K562 (cell line): ENCODE measurements around the gene EEF2K. TPM values are rescaled to one million over a fixed set of nuclear protein-coding genes. Genes with fewer than 3 reads are reported as not detected.

Experiments used
- ATAC-seq: fragments of 200-7000 bp; cut with Tn5 transposase; 3 replicates; pipeline ENCODE4 v1.9.1; 2020; ENCODE audit warnings: moderate library complexity
- BruUV-seq: library from RNA; stranded (reverse); fragments of 400-500 nt; replicated peaks from 2 replicates; lab custom pipeline; 2021; lab: Mats Ljungman, UMichigan
- CTCF ChIA-PET: fragments of 300-600 bp; formaldehyde crosslinking; extraction: SDS; loops from one replicate; lab custom pipeline; 2021; ENCODE audit warnings: low intra/inter-chr PET ratio; lab: Yijun Ruan, JAX
- POLR2A ChIA-PET: fragments of 300-600, 350-650 bp; sonication (Branson Sonifier 250); formaldehyde crosslinking; extraction: SDS; loops from one replicate; lab custom pipeline; 2021; ENCODE audit warnings: antibody characterized with exemption, inconsistent platforms; lab: Yijun Ruan, JAX
- DNase-seq, 4 experiments: peaks; one replicate each; pipeline versions ENCODE4 v3.0.0 to v3.0.0-alpha.2; 2011 to 2018; ENCODE audit warnings: low spot score in 3 of 4, mixed read lengths in 3 of 4; ENCODE audit errors: extremely low read depth in 1 of 4
- FAIRE-seq: peaks from 2 replicates; lab custom pipeline; 2011; peaks lifted over from hg19 to GRCh38; lab: Jason Lieb, UNC
- H2AFZ ChIP-seq: 2 replicates; pipeline ENCODE4 v1.6.0; 2011; ENCODE audit warnings: low read depth, low read length, control low read depth, inconsistent platforms
- H3K27ac ChIP-seq: fragments of 200-600 bp; 3 replicates; pipeline ENCODE4 v1.8.0; 2011; ENCODE audit warnings: low read depth, mild to moderate bottlenecking, control low read depth, inconsistent platforms, low read length, moderate library complexity, mixed read lengths; ENCODE audit errors: extremely low read depth
- H3K27me3 ChIP-seq, 2 experiments: fragments of 300-600 bp in 1 of 2; 2 replicates in 1 of 2; 3 replicates in 1 of 2; pipeline versions ENCODE4 v1.6.0 to v1.8.0; 2011; ENCODE audit warnings: inconsistent platforms in 2 of 2, low read length in 2 of 2, mild to moderate bottlenecking in 1 of 2, mixed read lengths in 1 of 2, moderate library complexity in 1 of 2; ENCODE audit not compliant: control insufficient read depth in 2 of 2, insufficient read depth in 2 of 2
- H3K36me3 ChIP-seq: fragments of 300-600 bp; 3 replicates; pipeline ENCODE4 v1.8.0; 2011; ENCODE audit warnings: mild to moderate bottlenecking, low read length, inconsistent platforms; ENCODE audit not compliant: control insufficient read depth, insufficient read depth
- H3K4me1 ChIP-seq, 2 experiments: fragments of 200-600 bp in 1 of 2; replicated peaks in 1 of 2; 2 replicates in 1 of 2; 3 replicates in 1 of 2; pipeline versions ENCODE4 v1.5.1 to v1.8.0; 2011; ENCODE audit warnings: inconsistent platforms in 2 of 2, low read length in 2 of 2, mild to moderate bottlenecking in 1 of 2, mixed read lengths in 1 of 2, moderate library complexity in 1 of 2; ENCODE audit not compliant: control insufficient read depth in 2 of 2, insufficient read depth in 2 of 2
- H3K4me2 ChIP-seq: 2 replicates; pipeline ENCODE4 v1.6.1; 2011; ENCODE audit warnings: low read length, control low read depth, inconsistent platforms, mixed read lengths; ENCODE audit not compliant: insufficient read depth
- H3K4me3 ChIP-seq: fragments of 200-600 bp; sonication (generic), shearing (Covaris generic); 2 replicates; pipeline ENCODE4 v1.5.1; 2016; ENCODE audit warnings: control low read depth, inconsistent platforms
- H3K79me2 ChIP-seq: fragments of 200-600 bp; 3 replicates; pipeline ENCODE4 v1.8.0; 2011; ENCODE audit warnings: low read length, inconsistent platforms; ENCODE audit not compliant: control insufficient read depth, insufficient read depth
- H3K9ac ChIP-seq, 2 experiments: 2 replicates each; pipeline versions ENCODE4 v1.6.0 to v1.6.1; 2011; ENCODE audit warnings: low read depth in 2 of 2, low read length in 2 of 2, control low read depth in 1 of 2, inconsistent platforms in 1 of 2, mild to moderate bottlenecking in 1 of 2, mixed read lengths in 1 of 2; ENCODE audit not compliant: insufficient read depth in 1 of 2
- H3K9me1 ChIP-seq: one replicate; pipeline ENCODE4 v1.6.0; 2011; ENCODE audit warnings: inconsistent platforms, mild to moderate bottlenecking, low read length, moderate library complexity; ENCODE audit not compliant: control insufficient read depth, insufficient read depth
- H3K9me3 ChIP-seq: replicated peaks from 2 replicates; pipeline ENCODE4 v1.5.1; 2011; ENCODE audit warnings: low read depth, low read length, inconsistent platforms; ENCODE audit not compliant: control insufficient read depth, insufficient read depth
- H4K20me1 ChIP-seq: replicated peaks from 2 replicates; pipeline ENCODE4 v1.6.1; 2011; ENCODE audit warnings: low read length, inconsistent platforms, mixed read lengths; ENCODE audit not compliant: control insufficient read depth, insufficient read depth
- HNRNPH1 ChIP-seq: fragments of 200-400 bp; formaldehyde crosslinking; optimal IDR thresholded peaks from 2 replicates; pipeline ENCODE3; 2017; ENCODE audit warnings: low read depth, mild to moderate bottlenecking, low read length, moderate library complexity
- OTX1 ChIP-seq: fragments of 450-650 bp; formaldehyde crosslinking; IDR thresholded peaks from 2 replicates; pipeline ENCODE4 v1.4.0; 2022; ENCODE audit warnings: mild to moderate bottlenecking
- TAF1 ChIP-seq: IDR thresholded peaks from 2 replicates; pipeline ENCODE4 v1.6.1; 2011; ENCODE audit warnings: mild to moderate bottlenecking, low read length, moderate library complexity; ENCODE audit not compliant: insufficient read depth, control insufficient read depth, severe bottlenecking; ENCODE audit errors: extremely low read depth
- ZNF121 ChIP-seq: sonication (generic); formaldehyde crosslinking; conservative IDR thresholded peaks from 2 replicates; pipeline ENCODE4 v1.8.0; 2022; ENCODE audit warnings: missing genetic modification reagents
- WGBS: fragments of 100-300 bp; shearing (Covaris generic); methylation state at CpG from one replicate; pipeline ENCODE4 v1.1.6; 2016; ENCODE audit warnings: low coverage, mixed read lengths; ENCODE audit not compliant: insufficient coverage; ENCODE audit errors: missing lambda C conversion rate; 5-methylcytosine and 5-hydroxymethylcytosine counted together
- in situ Hi-C: fragments of 300-500 bp; cut with MboI; formaldehyde crosslinking; loops from 4 replicates; pipeline ENCODE4 v1.15.0; 2018; ENCODE audit warnings: inconsistent platforms, mixed read lengths
- intact Hi-C: fragments of 100-400 bp; cut with micrococcal nuclease; formaldehyde crosslinking; loops from 2 replicates; pipeline ENCODE4 v1.14.2; 2022
- polyA plus RNA-seq, 8 experiments: library from polyadenylated mRNA; depleted of rRNA in 4 of 8; stranded (reverse) in 5 of 8; unstranded in 3 of 8; fragments of >200 nt; fragmentation: Nextera tagmentation in 2 of 8; fragmentation: Illumina TruSeq in 1 of 8; extraction: Ambion mirVana in 2 of 8; extraction: Trizol in 1 of 8; gene quantifications; 2 replicates each; pipeline versions ENCODE4 v1.2.1 to v1.2.3, GENCODE V29; 2011 to 2014; ENCODE audit warnings: inconsistent platforms in 1 of 8, missing spikeins in 1 of 8
- total RNA-seq, 7 experiments: library from RNA; depleted of rRNA in 6 of 7; stranded (reverse); fragments of >200 nt in 6 of 7; fragmentation: Illumina TruSeq in 2 of 7; extraction: Trizol in 2 of 7; gene quantifications; 2 replicates each; pipeline versions ENCODE4 v1.2.1 to v1.2.3, GENCODE V29; 2011 to 2021; ENCODE audit warnings: low replicate concordance in 1 of 7
- TF ChIP-seq, protein P1 (sequence below): sonication (generic); IDR thresholded peaks from 2 replicates; pipeline ENCODE4 v1.6.1; 2016
- TF ChIP-seq, protein P2 (sequence below): fragments of 450-650 bp; IDR thresholded peaks from 2 replicates; pipeline ENCODE4 v1.6.1; 2016; ENCODE audit warnings: low read depth
- TF ChIP-seq, protein P3 (sequence below): sonication (generic); formaldehyde crosslinking; IDR thresholded peaks from 2 replicates; pipeline ENCODE4 v1.8.0; 2022; ENCODE audit warnings: mild to moderate bottlenecking, missing genetic modification reagents

The EEF2K gene
- total and polyA plus RNA-seq, 9 of the 15 experiments (the other 6 are each of a cell fraction or from before 2014, with no cell fraction given) = 3.0 to 35.2 (median 12.2) TPM

DNA sequence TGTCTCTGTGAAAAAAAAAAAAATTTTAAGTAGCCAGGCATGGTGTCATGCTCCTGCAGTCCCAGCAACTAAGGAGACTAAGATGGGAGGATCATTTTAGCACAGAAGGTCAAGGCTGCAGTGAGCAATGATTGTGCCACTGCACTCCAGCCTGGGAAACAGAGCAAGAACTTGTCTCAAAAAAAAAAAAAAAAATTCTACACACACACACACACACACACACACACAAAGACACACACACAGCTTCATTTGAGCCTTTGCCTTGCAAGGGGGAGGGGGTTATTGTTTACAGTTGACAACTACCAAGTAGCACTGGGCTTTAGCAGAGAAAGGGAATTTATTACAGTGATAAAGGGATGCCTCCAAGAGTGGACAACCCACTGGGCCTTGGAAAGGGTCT, 86.2 kb downstream of the EEF2K start (continued):
- no peak for TF ChIP-seq TAF1

DNA sequence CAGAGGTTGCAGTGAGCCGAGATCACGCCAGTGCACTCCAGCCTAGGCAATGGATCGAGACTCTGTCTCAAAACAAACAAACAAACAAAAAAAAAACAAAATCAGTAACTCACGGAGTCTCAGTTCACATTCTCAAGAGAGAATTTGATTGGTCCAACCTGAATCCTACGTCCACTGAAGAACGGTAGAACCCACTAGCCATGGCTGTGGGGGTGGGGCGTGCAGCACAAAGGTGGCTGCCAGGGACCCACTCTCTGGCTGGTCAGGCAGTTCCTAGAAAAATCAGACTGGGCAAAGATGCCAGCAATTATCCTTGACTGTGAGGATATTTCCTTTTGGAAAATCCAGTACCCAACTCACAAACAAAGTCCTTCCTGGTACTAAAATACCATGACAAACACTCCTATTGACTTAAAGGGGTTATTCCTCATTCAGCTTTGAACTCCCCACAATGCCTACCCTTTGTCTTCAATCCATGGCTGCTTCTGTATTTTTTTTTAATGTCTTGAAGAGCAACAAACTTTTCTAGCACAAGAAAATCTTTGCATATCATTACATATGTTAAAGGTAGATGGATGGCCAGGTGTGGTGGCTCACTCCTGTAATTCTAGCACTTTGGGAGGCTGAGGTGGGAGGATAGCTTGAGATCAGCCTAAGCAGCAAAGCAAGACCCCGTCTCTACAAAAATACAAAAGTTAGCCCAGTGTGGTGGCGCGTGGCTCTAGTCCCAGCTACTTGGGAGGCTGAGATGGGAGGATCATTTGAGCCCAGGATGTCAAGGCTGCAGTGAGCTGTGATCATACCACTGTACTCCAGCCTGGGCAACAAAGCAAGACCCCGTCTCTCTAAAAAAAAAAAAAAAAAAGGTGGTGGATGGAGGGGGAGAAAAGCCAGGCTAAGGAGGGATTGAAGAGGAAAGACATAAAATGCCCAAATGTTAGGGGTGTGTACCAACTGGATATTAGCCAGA, 87.3 kb downstream of the EEF2K start:
- CTCF ChIA-PET = no interaction called here
- TF ChIP-seq ZNF121 (CRISPR knock-in tag) = 0 out of 2 replicates have a peak, but pooled peaks have one; percentile 32
- TF ChIP-seq HNRNPH1 = no peak
- TF ChIP-seq, protein P1, sequence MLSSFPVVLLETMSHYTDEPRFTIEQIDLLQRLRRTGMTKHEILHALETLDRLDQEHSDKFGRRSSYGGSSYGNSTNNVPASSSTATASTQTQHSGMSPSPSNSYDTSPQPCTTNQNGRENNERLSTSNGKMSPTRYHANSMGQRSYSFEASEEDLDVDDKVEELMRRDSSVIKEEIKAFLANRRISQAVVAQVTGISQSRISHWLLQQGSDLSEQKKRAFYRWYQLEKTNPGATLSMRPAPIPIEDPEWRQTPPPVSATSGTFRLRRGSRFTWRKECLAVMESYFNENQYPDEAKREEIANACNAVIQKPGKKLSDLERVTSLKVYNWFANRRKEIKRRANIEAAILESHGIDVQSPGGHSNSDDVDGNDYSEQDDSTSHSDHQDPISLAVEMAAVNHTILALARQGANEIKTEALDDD = no peak
- TF ChIP-seq, protein P2, sequence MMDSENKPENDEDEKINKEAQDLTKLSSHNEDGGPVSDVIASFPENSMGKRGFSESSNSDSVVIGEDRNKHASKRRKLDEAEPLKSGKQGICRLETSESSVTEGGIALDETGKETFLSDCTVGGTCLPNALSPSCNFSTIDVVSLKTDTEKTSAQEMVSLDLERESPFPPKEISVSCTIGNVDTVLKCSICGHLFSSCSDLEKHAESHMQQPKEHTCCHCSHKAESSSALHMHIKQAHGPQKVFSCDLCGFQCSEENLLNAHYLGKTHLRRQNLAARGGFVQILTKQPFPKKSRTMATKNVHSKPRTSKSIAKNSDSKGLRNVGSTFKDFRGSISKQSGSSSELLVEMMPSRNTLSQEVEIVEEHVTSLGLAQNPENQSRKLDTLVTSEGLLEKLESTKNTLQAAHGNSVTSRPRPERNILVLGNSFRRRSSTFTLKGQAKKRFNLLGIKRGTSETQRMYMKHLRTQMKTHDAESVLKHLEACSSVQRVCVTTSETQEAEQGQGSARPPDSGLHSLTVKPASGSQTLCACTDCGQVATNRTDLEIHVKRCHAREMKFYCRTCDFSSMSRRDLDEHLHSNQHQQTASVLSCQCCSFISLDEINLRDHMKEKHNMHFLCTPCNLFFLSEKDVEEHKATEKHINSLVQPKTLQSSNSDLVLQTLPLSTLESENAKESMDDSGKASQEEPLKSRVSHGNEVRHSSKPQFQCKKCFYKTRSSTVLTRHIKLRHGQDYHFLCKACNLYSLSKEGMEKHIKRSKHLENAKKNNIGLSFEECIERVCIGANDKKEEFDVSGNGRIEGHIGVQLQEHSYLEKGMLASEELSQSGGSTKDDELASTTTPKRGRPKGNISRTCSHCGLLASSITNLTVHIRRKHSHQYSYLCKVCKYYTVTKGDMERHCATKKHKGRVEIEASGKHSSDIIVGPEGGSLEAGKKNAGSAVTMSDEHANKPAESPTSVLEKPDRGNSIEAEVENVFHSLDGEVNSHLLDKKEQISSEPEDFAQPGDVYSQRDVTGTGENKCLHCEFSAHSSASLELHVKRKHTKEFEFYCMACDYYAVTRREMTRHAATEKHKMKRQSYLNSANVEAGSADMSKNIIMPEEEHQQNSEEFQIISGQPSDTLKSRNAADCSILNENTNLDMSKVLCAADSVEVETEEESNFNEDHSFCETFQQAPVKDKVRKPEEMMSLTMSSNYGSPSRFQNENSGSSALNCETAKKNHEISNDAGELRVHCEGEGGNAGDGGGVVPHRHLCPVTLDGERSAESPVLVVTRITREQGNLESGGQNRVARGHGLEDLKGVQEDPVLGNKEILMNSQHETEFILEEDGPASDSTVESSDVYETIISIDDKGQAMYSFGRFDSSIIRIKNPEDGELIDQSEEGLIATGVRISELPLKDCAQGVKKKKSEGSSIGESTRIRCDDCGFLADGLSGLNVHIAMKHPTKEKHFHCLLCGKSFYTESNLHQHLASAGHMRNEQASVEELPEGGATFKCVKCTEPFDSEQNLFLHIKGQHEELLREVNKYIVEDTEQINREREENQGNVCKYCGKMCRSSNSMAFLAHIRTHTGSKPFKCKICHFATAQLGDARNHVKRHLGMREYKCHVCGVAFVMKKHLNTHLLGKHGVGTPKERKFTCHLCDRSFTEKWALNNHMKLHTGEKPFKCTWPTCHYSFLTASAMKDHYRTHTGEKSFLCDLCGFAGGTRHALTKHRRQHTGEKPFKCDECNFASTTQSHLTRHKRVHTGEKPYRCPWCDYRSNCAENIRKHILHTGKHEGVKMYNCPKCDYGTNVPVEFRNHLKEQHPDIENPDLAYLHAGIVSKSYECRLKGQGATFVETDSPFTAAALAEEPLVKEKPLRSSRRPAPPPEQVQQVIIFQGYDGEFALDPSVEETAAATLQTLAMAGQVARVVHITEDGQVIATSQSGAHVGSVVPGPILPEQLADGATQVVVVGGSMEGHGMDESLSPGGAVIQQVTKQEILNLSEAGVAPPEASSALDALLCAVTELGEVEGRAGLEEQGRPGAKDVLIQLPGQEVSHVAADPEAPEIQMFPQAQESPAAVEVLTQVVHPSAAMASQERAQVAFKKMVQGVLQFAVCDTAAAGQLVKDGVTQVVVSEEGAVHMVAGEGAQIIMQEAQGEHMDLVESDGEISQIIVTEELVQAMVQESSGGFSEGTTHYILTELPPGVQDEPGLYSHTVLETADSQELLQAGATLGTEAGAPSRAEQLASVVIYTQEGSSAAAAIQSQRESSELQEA = no peak
- TF ChIP-seq, protein P3, sequence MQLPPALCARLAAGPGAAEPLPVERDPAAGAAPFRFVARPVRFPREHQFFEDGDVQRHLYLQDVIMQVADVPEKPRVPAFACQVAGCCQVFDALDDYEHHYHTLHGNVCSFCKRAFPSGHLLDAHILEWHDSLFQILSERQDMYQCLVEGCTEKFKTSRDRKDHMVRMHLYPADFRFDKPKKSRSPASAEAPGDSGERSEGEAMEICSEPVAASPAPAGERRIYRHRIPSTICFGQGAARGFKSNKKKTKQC (CRISPR knock-in tag) = no peak
- no peak for TF ChIP-seq OTX1 (CRISPR knock-in tag)
- TF ChIP-seq, all 486 proteins: peak for 1
- no peak overlapping the region for H3K4me2 ChIP-seq
- H3K9me3 ChIP-seq = no peaks in the 10 kb centered on the region
- H3K4me3 ChIP-seq = no peak overlapping the region
- no TSS peak for BruUV-seq
- ATAC-seq (no peak), DNase-seq (peak in 1 of 4 experiments; percentile 1), FAIRE-seq (no peak)
- H3K27me3 ChIP-seq = no peaks in the 10 kb centered on the region
- H3K9ac ChIP-seq = no peak overlapping the region
- intact Hi-C loops = no loop called here
- H4K20me1 ChIP-seq = peaks cover 4% of the 10 kb centered on the region; the same call in 1 of the 2 replicates
- no peaks in the 10 kb centered on the region for H3K9me1 ChIP-seq
- no peak overlapping the region for H2AFZ ChIP-seq
- no peak overlapping the region for H3K27ac ChIP-seq
- POLR2A ChIA-PET = interaction anchor here (0.5 to 0.6 kb wide), 2 partner anchors 28 to 31 kb away, joined by 4 read pairs; no protein-coding TSS in a partner anchor
- peaks cover 12% of the 10 kb centered on the region for H3K79me2 ChIP-seq
- in situ Hi-C loops = no loop called here
- 80% methylated on average over 11 of the region's 11 CpGs for WGBS
- H3K4me1 ChIP-seq = peaks cover 7 to 16% of the 10 kb centered on the region in 2 experiments; a peak in 3 of 5 replicates
- H3K36me3 ChIP-seq = no peaks in the 10 kb centered on the region; the same call in 2 of the 3 replicates
